ENCODE results near the gene HIVEP3. TPM values are rescaled to one million over a fixed set of nuclear protein-coding genes. Genes with fewer than 3 reads are reported as not detected.
"Not testable (repeated sequence)": the region's sequence is repeated elsewhere in the genome, so short reads cannot be mapped to it uniquely, and the experiment has no call there.

HIVEP3 gene
- total RNA-seq, 8 experiments from 2014 or later = 3.1 to 8.0 (median 4.6) TPM

DNA sequence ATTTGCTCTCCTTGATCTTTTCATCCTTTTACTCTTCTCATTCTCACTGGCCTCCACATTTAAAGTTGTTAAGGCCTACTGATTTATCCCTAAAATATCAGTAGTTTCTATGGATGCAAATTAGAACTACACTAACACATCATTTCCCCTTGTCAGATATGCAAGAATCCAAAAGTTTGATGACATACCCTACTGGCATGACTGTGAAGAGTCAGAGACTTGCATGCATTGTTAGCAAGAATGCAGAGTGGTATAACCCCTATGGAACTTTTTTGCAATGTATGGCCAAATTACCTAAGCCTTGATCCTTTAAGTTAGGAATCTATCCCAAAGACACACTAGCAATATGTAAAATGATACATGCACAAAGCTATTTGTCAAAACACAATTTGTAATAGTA, 23.6 kb upstream of the HIVEP3 start:
- in situ Hi-C loops (cut with MboI; ENCODE audit: low pct_unique_long_range_greater_than_20kb in 2 of 9, low sequenced_read_pairs in 9 of 9, unreplicated experiment in 9 of 9) = no loop called here
- peak in 1 of 8 experiments; percentile 53 for ATAC-seq (replicated peaks in 6 of 8)

DNA sequence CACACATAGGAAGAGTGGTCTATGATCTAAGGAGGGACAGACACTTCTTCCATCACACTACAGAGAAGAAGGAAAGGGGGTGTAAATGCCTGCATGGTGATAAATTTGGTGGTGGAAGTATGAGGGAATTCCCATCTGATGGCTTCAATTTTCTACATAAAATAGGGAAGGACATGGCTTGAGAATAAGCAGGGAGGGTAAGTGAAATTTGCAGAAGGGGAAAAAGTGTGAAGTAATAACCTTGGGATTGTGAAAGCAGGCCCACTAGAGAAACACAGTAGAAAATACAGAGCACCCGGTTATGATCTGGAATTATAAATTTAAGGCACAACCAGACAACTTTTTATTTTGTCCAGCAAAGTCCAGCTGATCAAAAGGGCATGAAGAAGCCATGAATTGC, 22.7 kb upstream of the HIVEP3 start:
- Histone ChIP-seq H3K4me1 (replicated peaks in 1 of 2) (peaks cover 0 to 1% of the 10 kb centered on the region in 2 donors), H3K4me3 (no peak overlapping the region), H3K27ac (no peak overlapping the region)
- 20 to 100% (median 80%) methylated on average over 1 of the region's 1 CpG; no CpG with 5 or more reads in 2 of the 10 experiments for WGBS, 10 experiments
- in situ Hi-C loops (cut with MboI; ENCODE audit: low pct_unique_long_range_greater_than_20kb in 2 of 9, low sequenced_read_pairs in 9 of 9, unreplicated experiment in 9 of 9) = no loop called here
- ATAC-seq (replicated peaks in 6 of 8) = no peak

More for the DNA sequence above, 23.6 kb upstream of the HIVEP3 start:
- no peaks in the 10 kb centered on the region for H3K4me1 ChIP-seq (replicated peaks in 1 of 2)
- no peak overlapping the region for H3K27ac ChIP-seq
- H3K4me3 ChIP-seq = no peak overlapping the region

DNA sequence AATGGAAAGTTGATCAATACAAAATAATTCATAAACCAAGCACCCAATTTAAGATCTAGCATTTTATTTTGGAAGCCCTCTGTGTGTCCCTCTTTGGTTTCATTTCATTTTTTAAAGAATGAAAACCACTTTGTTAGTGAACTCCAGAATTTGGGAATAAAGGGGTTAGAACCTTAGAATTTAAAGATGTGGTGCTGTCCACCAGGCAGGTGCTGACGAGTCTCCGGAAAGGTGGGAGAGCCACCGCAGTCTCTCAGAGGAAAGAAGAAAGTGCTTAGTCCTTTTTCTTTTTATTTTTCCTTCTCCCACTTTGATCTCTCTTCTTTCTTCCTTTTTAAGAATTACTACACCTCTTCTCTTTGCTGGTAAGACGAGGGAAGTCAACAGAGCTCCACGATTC, 20.5 kb upstream of the HIVEP3 start:
- in situ Hi-C loops (cut with MboI; ENCODE audit: low pct_unique_long_range_greater_than_20kb in 2 of 9, low sequenced_read_pairs in 9 of 9, unreplicated experiment in 9 of 9) = no loop called here
- Histone ChIP-seq H3K4me1 (replicated peaks in 1 of 2) (peaks cover 6 to 8% of the 10 kb centered on the region in 2 donors), H3K27ac (no peak overlapping the region), H3K4me3 (no peak overlapping the region)
- 0 to 84% (median 49%) methylated on average over 1 to 5 of the region's 5 CpGs for WGBS, 10 experiments
- ATAC-seq (replicated peaks in 6 of 8) = no peak

DNA sequence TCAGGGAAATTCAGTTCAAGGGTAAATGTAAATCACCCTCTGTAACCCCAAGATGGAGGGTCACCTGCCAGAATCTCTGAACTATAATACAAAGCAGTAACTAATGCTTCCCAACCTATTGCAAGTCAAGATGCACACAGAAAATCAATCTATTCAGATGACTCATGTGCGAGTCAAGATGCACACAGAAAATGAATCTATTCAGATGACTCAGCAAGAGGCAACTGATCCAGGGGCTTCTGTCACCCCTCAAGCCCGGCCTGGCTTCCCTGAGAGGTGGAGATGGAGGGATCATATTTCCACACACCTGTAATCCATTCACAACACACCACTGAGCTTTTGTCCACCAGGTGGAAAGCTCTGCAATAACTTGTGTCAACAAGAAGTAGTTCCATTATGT, 17.4 kb upstream of the HIVEP3 start:
- H3K4me3 ChIP-seq = no peak overlapping the region
- ATAC-seq (replicated peaks in 6 of 8) = peak in 7 of 8 experiments; percentile 86 to 99 (median 98)
- 0 to 48% (median 21%) methylated on average over 1 to 2 of the region's 2 CpGs; no CpG with 5 or more reads in 2 of the 10 experiments for WGBS, 10 experiments
- H3K27ac ChIP-seq = no peak overlapping the region
- H3K4me1 ChIP-seq (replicated peaks in 1 of 2) = peaks cover 6 to 8% of the 10 kb centered on the region in 2 donors
- in situ Hi-C loops (cut with MboI; ENCODE audit: low pct_unique_long_range_greater_than_20kb in 2 of 9, low sequenced_read_pairs in 9 of 9, unreplicated experiment in 9 of 9) = no loop called here

DNA sequence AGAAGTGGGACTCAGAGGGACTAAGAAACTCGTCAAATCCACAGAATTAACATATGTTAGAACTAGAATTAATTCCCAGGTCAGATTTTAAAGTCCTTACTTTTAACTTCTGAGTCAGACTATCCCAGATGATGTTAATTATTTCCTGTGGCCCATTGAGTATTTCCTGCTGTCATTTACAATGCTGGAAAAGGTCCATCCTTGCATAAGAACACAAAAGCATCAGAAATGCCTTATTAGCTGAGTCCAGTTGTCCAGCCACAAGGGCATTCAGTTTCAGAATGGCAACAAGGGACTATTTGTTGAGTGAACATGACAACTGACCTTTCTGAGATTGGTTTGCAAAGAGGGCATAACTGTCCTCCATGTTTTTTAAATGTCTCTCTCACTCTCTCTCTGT, 16.5 kb upstream of the HIVEP3 start:
- in situ Hi-C loops (cut with MboI; ENCODE audit: low pct_unique_long_range_greater_than_20kb in 2 of 9, low sequenced_read_pairs in 9 of 9, unreplicated experiment in 9 of 9) = no loop called here
- peak in 2 of 8 experiments; percentile 63 to 89 for ATAC-seq (replicated peaks in 6 of 8)
- no peak overlapping the region for H3K27ac ChIP-seq
- no peak overlapping the region for H3K4me3 ChIP-seq
- H3K4me1 ChIP-seq (replicated peaks in 1 of 2) = peaks cover 6 to 8% of the 10 kb centered on the region in 2 donors
- 0 to 83% (median 27%) methylated on average over 1 of the region's 1 CpG; no CpG with 5 or more reads in 1 of the 10 experiments for WGBS, 10 experiments

DNA sequence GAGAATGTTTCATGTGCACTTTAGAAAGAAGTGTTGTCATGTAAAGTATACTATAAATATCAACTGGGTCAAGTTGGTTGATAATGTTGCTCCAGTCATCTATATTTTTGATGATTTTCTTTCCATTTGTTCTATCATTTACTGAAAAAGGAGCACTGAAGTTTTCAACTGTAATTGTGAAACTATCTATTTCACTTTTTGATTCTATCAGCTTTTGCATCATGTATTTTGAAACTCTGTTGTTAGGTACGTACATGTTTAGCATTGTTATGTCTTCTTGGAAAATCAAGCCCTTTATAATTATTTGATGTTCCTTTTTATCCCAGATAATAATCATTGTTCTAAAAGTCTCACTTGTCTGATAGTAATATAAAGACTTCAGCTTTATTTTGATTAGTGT, 14.4 kb upstream of the HIVEP3 start:
- no peak for ATAC-seq (replicated peaks in 6 of 8)
- Histone ChIP-seq H3K4me1 (replicated peaks in 1 of 2) (peaks cover 6 to 8% of the 10 kb centered on the region in 2 donors), H3K27ac (no peak overlapping the region), H3K4me3 (no peak overlapping the region)
- in situ Hi-C loops (cut with MboI; ENCODE audit: low pct_unique_long_range_greater_than_20kb in 2 of 9, low sequenced_read_pairs in 9 of 9, unreplicated experiment in 9 of 9) = no loop called here
- 80 to 100% (median 91%) methylated on average over 1 of the region's 1 CpG for WGBS, 10 experiments

DNA sequence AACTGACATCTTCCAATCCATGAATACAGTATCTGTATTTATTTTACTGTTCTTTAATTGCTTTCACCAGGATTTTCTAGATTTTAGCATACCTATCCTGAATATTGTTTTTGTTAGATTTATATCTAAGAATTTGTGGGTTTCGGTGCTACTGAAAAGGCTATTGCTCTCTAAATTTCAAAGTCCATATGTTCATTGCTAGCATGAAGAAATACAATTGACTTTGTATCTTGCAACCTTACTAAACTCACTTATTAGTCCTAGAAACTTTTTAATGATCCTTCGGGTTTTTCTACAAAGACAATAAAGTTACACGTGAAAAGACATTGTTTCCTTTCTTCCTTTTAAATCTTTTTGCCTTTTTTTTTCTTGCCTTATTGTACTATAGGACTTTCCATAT, 12.9 kb upstream of the HIVEP3 start:
- Histone ChIP-seq H3K4me1 (replicated peaks in 1 of 2) (peaks cover 6 to 8% of the 10 kb centered on the region in 2 donors), H3K27ac (no peak overlapping the region), H3K4me3 (no peak overlapping the region)
- no peak for ATAC-seq (replicated peaks in 6 of 8)
- in situ Hi-C loops (cut with MboI; ENCODE audit: low pct_unique_long_range_greater_than_20kb in 2 of 9, low sequenced_read_pairs in 9 of 9, unreplicated experiment in 9 of 9) = no loop called here
- WGBS, 10 experiments = 62 to 97% (median 78%) methylated on average over 2 to 3 of the region's 3 CpGs

DNA sequence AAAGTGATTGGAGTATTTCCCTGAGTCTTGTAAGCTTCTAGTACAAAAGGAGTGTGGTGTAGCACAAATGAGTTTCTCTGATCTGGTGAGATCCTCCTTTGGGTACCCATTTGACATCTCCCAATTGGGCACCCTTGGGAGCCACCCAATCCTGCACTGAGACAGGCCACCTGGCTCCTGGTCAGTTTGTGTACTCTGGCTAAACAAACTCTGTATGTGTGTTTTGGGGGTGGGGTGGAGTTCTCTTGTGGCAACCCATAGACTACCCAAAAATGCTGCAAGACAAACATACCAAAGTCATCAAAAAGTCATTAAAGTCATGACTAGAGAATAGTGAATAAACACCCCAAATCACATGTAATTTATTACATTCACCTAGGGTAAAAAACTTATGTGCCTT, 8.4 kb upstream of the HIVEP3 start:
- Histone ChIP-seq H3K27ac (no peak overlapping the region), H3K4me1 (replicated peaks in 1 of 2) (no peaks in the 10 kb centered on the region), H3K4me3 (no peak overlapping the region)
- in situ Hi-C loops (cut with MboI; ENCODE audit: low pct_unique_long_range_greater_than_20kb in 2 of 9, low sequenced_read_pairs in 9 of 9, unreplicated experiment in 9 of 9) = no loop called here
- ATAC-seq (replicated peaks in 6 of 8) = peak in 1 of 8 experiments; percentile 55

DNA sequence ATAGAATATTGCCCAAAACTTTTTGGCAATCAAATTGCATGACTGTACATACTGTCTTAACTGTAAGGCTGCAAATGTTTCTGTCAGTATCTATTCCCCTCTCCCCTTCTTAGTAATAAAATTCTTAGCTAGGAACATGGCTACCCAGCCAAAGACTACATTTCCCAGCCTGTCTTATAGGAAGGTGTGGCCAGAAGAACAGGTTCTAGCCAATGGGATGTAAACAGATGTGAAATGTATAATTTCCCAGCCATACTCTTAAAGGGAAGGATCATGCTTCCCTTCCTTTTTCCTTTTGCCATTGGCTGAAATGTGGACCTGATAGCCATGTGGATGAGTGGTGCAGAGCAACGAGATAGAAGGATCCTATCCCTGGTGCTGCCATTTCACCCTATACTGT, 7.0 kb upstream of the HIVEP3 start:
- Histone ChIP-seq H3K27ac (no peak overlapping the region), H3K4me3 (no peak overlapping the region), H3K4me1 (replicated peaks in 1 of 2) (no peaks in the 10 kb centered on the region)
- in situ Hi-C loops (cut with MboI; ENCODE audit: low pct_unique_long_range_greater_than_20kb in 2 of 9, low sequenced_read_pairs in 9 of 9, unreplicated experiment in 9 of 9) = no loop called here
- ATAC-seq (replicated peaks in 6 of 8) = peak in 5 of 8 experiments; percentile 16 to 89 (median 51)
- 0 to 67% (median 46%) methylated on average over 1 of the region's 1 CpG; no CpG with 5 or more reads in 6 of the 10 experiments for whole genome bisulfite sequencing, 10 experiments

DNA sequence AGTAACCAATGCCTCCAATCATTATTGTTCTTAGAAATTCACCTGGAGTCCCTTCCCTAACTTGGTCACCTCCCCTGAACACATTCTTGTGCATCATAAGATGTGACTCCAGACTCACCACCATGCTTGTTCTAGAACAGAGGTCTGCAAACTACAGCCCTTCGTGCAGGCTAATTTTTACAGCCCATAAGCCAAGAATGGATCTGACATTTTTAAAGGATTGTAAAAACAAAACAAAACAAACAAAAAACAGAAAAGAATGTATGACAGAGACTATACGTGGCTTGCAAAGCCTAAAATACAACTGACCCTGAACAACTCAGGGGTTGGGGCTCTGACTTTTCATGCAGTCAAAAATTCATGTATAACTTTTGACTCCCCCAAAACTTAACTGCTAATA, 6.2 kb upstream of the HIVEP3 start:
- H3K27ac ChIP-seq = no peak overlapping the region
- in situ Hi-C loops (cut with MboI; ENCODE audit: low pct_unique_long_range_greater_than_20kb in 2 of 9, low sequenced_read_pairs in 9 of 9, unreplicated experiment in 9 of 9) = no loop called here
- WGBS, 10 experiments = 33 to 100% (median 78%) methylated on average over 1 to 2 of the region's 2 CpGs; no CpG with 5 or more reads in 1 of the 10 experiments
- H3K4me1 ChIP-seq (replicated peaks in 1 of 2) = peaks cover 0 to 5% of the 10 kb centered on the region in 2 donors
- no peak for ATAC-seq (replicated peaks in 6 of 8)
- no peak overlapping the region for H3K4me3 ChIP-seq

DNA sequence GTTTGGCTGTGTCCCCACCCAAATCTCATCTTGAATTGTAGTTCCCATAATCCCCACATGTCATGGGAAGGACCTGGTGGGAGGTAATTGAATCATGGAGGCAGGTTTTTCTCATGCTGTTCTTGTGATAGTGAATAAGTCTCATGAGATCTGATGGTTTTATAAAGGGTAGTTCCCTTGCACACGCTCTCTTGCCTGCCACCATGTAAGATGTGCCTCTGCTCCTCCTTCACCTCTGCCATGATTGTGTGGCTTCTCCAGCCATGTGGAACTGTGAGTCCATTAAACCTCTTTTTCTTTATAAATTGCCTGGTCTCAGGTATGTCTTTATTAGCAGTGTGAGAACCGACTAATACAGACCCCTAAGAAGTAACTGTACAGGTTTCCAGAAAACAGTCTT, 2.5 kb upstream of the HIVEP3 start:
- in situ Hi-C loops (cut with MboI; ENCODE audit: low pct_unique_long_range_greater_than_20kb in 2 of 9, low sequenced_read_pairs in 9 of 9, unreplicated experiment in 9 of 9); ATAC-seq (replicated peaks in 6 of 8); H3K27ac ChIP-seq; H3K4me3 ChIP-seq: not testable (repeated sequence)
- WGBS, 10 experiments = 93 to 100% (median 97%) methylated on average over 1 to 2 of the region's 2 CpGs; no CpG with 5 or more reads in 6 of the 10 experiments
- peaks cover 19 to 22% of the 10 kb centered on the region in 2 donors for H3K4me1 ChIP-seq (replicated peaks in 1 of 2)

DNA sequence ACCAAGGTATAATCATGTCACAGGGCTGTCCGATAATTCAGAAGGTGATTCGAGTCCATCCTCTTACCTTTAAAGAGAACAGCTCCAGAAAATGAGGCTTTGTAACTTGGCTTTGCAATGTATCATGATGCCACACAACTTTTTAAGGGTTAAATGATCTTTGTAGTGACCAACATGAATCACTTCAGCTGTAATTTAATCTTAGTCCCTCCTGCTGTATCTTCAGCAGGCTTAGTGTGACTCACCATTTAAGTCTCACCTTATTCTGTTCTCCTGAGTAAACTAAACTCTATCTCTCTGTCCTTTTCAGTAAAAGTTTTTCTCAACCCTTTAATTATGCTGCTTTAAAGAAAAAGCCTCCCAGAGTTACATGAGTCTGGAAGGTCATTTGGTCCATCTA, 1.9 kb upstream of the HIVEP3 start:
- H3K4me1 ChIP-seq (replicated peaks in 1 of 2) = peaks cover 25 to 28% of the 10 kb centered on the region in 2 donors
- peak overlapping the region; percentile 21 to 50 for H3K27ac ChIP-seq
- H3K4me3 ChIP-seq = peak overlapping the region in 1 of 5 donors; percentile 57
- WGBS, 10 experiments = 0 to 100% (median 78%) methylated on average over 2 of the region's 2 CpGs; no CpG with 5 or more reads in 2 of the 10 experiments
- in situ Hi-C loops (cut with MboI; ENCODE audit: low pct_unique_long_range_greater_than_20kb in 2 of 9, low sequenced_read_pairs in 9 of 9, unreplicated experiment in 9 of 9) = no loop called here
- no peak for ATAC-seq (replicated peaks in 6 of 8)

DNA sequence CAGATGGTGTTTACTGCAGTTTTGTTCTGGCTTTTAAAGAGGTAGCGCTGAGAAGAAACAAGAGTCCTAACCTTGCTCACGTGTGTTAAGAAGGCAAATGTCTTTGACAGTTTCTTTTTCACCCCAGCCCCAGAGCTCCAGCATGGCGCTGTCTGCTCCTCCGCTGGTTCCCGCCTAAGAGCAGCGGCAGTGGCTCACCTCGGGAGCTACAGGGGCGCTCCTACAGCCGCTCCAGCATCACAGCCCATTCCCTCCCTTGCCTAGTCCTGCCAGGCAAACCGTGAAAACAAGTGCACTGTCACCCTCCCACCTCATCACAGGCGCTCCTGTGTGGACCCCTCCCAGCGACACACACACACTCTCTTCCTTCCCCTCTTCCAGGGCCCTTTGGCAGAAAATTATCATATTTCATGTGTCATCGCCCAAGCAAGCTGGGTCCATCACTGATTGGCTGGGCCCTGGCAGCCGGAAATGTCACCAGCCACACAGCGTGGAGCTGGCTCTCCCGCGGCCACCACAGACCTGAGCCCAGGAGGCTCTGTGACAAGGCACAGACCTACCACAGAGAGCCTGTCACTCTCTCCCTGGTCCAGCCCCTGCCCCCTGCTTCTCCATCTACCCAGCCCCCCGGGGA, 1.2 kb upstream of the HIVEP3 start:
- H3K27ac ChIP-seq = peak overlapping the region; percentile 25 to 50
- H3K4me1 ChIP-seq (replicated peaks in 1 of 2) = peaks cover 29% of the 10 kb centered on the region in 2 donors
- peak; percentile 61 to 95 (median 93) for ATAC-seq (replicated peaks in 6 of 8)
- peak overlapping the region; percentile 24 to 93 (median 59) for H3K4me3 ChIP-seq
- WGBS, 10 experiments = 5 to 67% (median 23%) methylated on average over 1 to 15 of the region's 18 CpGs; no CpG with 5 or more reads in 3 of the 10 experiments
- in situ Hi-C loops (cut with MboI; ENCODE audit: low pct_unique_long_range_greater_than_20kb in 2 of 9, low sequenced_read_pairs in 9 of 9, unreplicated experiment in 9 of 9) = no loop called here

DNA sequence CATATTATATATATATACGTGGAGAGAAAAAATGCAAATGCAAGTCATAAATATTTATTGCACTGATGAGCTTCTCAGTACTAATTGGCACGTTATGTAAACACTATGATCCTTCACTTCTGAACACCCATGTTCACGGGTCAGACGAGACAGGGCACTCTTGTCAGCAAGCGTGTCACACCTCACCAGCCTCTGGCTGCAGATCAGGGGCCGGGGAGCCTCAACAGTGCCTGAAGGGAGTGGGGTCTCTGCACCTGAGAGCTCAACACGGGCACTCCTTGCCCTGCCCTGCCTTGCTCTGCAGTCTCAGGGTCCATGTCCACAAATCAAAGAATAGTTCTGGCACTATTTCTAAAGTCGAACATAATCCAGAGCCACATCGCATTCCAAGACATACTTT, 409 bp upstream of the HIVEP3 start:
- Histone ChIP-seq H3K4me1 (replicated peaks in 1 of 2) (peaks cover 29% of the 10 kb centered on the region in 2 donors), H3K4me3 (peak overlapping the region; percentile 41 to 93 (median 59)), H3K27ac (peak overlapping the region in 1 of 2 donors; percentile 50)
- 6 to 49% (median 38%) methylated on average over 1 to 7 of the region's 9 CpGs; no CpG with 5 or more reads in 3 of the 10 experiments for WGBS, 10 experiments
- peak in 1 of 8 experiments; percentile 38 for ATAC-seq (replicated peaks in 6 of 8)
- in situ Hi-C loops (cut with MboI; ENCODE audit: low pct_unique_long_range_greater_than_20kb in 2 of 9, low sequenced_read_pairs in 9 of 9, unreplicated experiment in 9 of 9) = no loop called here
